HCT116 (cell line): ENCODE measurements around the gene NIM1K.

ENCODE experiments used
- CTCF ChIP-seq, 3 experiments: fragments of 200-600 bp in 1 of 3; sonication (generic) in 1 of 3; IDR thresholded peaks in 2 of 3; conservative IDR thresholded peaks in 1 of 3; 2 replicates each; pipeline ENCODE4 v1.5.1; 2012 to 2017; ENCODE audit warnings: low read depth in 2 of 3, low read length in 2 of 3, antibody characterized with exemption in 1 of 3, borderline replicate concordance in 1 of 3, control low read depth in 1 of 3, mild to moderate bottlenecking in 1 of 3, mixed read lengths in 1 of 3, mixed run types in 1 of 3, moderate library complexity in 1 of 3; ENCODE audit not compliant: insufficient read depth in 1 of 3
- MAX ChIP-seq: IDR thresholded peaks from 2 replicates; pipeline ENCODE4 v1.6.1; 2012
- POLR2AphosphoS5 ChIP-seq: IDR thresholded peaks from 2 replicates; pipeline ENCODE4 v1.6.1; 2011; ENCODE audit warnings: mild to moderate bottlenecking, low read depth, low read length, moderate library complexity

GRCh38 chr5:43242196-43242595 is 50.2 kb downstream of the NIM1K start:
- TF ChIP-seq POLR2AphosphoS5 (no peak), CTCF (IDR thresholded peaks at IDR 0.05 in 2 of 3, conservative IDR thresholded peaks at IDR 0.05 in 1 of 3; ENCODE audit: borderline replicate concordance in 1 of 3, insufficient read depth in 1 of 3, low read depth in 2 of 3, low read length in 2 of 3) (no peak), MAX (no peak)
